HepG2 (cell line): ENCODE measurements around the gene SP4. TPM values are rescaled to one million over a fixed set of nuclear protein-coding genes. Genes with fewer than 3 reads are reported as not detected.
A peak's percentile ranks its signal among the peaks of the same experiment; 100 is the strongest.

Experiments used
- ATAC-seq: fragments of 200-7000 bp; cut with Tn5 transposase; 3 replicates; pipeline ENCODE4 v1.9.1; 2020; ENCODE audit warnings: mild to moderate bottlenecking, moderate library complexity
- BruUV-seq: library from RNA; stranded (reverse); fragments of 400-500 nt; replicated peaks from 2 replicates; lab custom pipeline; 2021; lab: Mats Ljungman, UMichigan
- CTCF ChIA-PET: fragments of 300-600 bp; formaldehyde crosslinking; extraction: SDS; loops from one replicate; lab custom pipeline; 2021; ENCODE audit warnings: low total read pairs, inconsistent platforms, low intra/inter-chr PET ratio; lab: Yijun Ruan, JAX
- POLR2A ChIA-PET: fragments of 350-600 bp; sonication (Branson Sonifier 250); formaldehyde crosslinking; loops from one replicate; lab custom pipeline; 2020; ENCODE audit warnings: antibody characterized with exemption, inconsistent platforms; lab: Yijun Ruan, JAX
- DNase-seq: peaks from one replicate; pipeline ENCODE4 v3.0.0-alpha.2; 2015; ENCODE audit warnings: low spot score
- FAIRE-seq: peaks from 3 replicates; lab custom pipeline; 2011; peaks lifted over from hg19 to GRCh38; lab: Jason Lieb, UNC
- H2AFZ ChIP-seq: one replicate; pipeline ENCODE4 v1.6.1; 2011; ENCODE audit warnings: low read length, inconsistent platforms
- H3K27ac ChIP-seq: fragments of 300-600 bp; 3 replicates; pipeline ENCODE4 v1.8.0; 2011; ENCODE audit warnings: mixed run types, mild to moderate bottlenecking, mixed read lengths, low read length, inconsistent platforms; ENCODE audit not compliant: insufficient read depth; ENCODE audit errors: extremely low read length
- H3K27me3 ChIP-seq, 2 experiments: fragments of 200-600 bp in 1 of 2; 2 replicates in 1 of 2; 3 replicates in 1 of 2; pipeline versions ENCODE4 v1.6.0 to v1.8.0; 2011; ENCODE audit warnings: low read length in 2 of 2, mild to moderate bottlenecking in 2 of 2, moderate library complexity in 2 of 2, inconsistent platforms in 1 of 2; ENCODE audit not compliant: insufficient read depth in 2 of 2, control insufficient read depth in 1 of 2
- H3K36me3 ChIP-seq, 2 experiments: fragments of 200-600 bp in 1 of 2; replicated peaks in 1 of 2; 2 replicates in 1 of 2; 3 replicates in 1 of 2; pipeline versions ENCODE4 v1.5.1 to v1.8.0; 2011; ENCODE audit warnings: low read length in 2 of 2, inconsistent platforms in 1 of 2; ENCODE audit not compliant: insufficient read depth in 2 of 2, control insufficient read depth in 1 of 2
- H3K4me1 ChIP-seq: 2 replicates; pipeline ENCODE4 v1.5.1; 2012; ENCODE audit warnings: low read length, inconsistent platforms; ENCODE audit not compliant: insufficient read depth
- H3K4me2 ChIP-seq: 2 replicates; pipeline ENCODE4 v1.6.0; 2011; ENCODE audit warnings: low read depth, low read length, inconsistent platforms
- H3K4me3 ChIP-seq, 3 experiments: fragments of 200-600 bp in 1 of 3; sonication (generic), shearing (Covaris generic) in 1 of 3; replicated peaks in 1 of 3; 2 replicates each; pipeline ENCODE4 v1.5.1; 2011 to 2016; ENCODE audit warnings: low read length in 3 of 3, inconsistent platforms in 2 of 3, low read depth in 2 of 3, mild to moderate bottlenecking in 2 of 3, control low read depth in 1 of 3, mixed read lengths in 1 of 3; ENCODE audit not compliant: insufficient read depth in 1 of 3
- H3K79me2 ChIP-seq: one replicate; pipeline ENCODE4 v1.6.1; 2011; ENCODE audit warnings: low read length, inconsistent platforms; ENCODE audit not compliant: insufficient read depth
- H3K9ac ChIP-seq: 2 replicates; pipeline ENCODE4 v1.6.0; 2011; ENCODE audit warnings: mild to moderate bottlenecking, low read depth, low read length, inconsistent platforms; ENCODE audit not compliant: insufficient read depth
- H3K9me3 ChIP-seq: 2 replicates; pipeline ENCODE4 v1.5.1; 2012; ENCODE audit warnings: mild to moderate bottlenecking, low read length
- H4K20me1 ChIP-seq: 2 replicates; pipeline ENCODE4 v1.6.0; 2011; ENCODE audit warnings: inconsistent platforms, mild to moderate bottlenecking, low read length, moderate library complexity; ENCODE audit not compliant: insufficient read depth
- CBX1 ChIP-seq: IDR thresholded peaks from one replicate; pipeline ENCODE4 v1.6.1; 2016; ENCODE audit warnings: antibody characterized with exemption, low read depth
- ZNF496 ChIP-seq: sonication (generic); formaldehyde crosslinking; IDR thresholded peaks from 2 replicates; pipeline ENCODE4 v1.8.1; 2023; ENCODE audit warnings: mild to moderate bottlenecking, moderate library complexity, missing genetic modification reagents; ENCODE audit not compliant: insufficient replicate concordance
- ZNF543 ChIP-seq: sonication (generic); formaldehyde crosslinking; IDR thresholded peaks from 2 replicates; pipeline ENCODE4 v1.4.0; 2020; ENCODE audit warnings: mild to moderate bottlenecking, missing genetic modification reagents
- ZNF605 ChIP-seq: sonication (generic); formaldehyde crosslinking; IDR thresholded peaks from 2 replicates; pipeline ENCODE4 v1.8.0; 2022; ENCODE audit warnings: mild to moderate bottlenecking, missing genetic modification reagents
- WGBS: methylation state at CpG from one replicate; pipeline ENCODE4 v1.1.6; 2017; ENCODE audit warnings: low lambda C conversion rate; 5-methylcytosine and 5-hydroxymethylcytosine counted together
- in situ Hi-C: cut with HindIII; loops from 2 replicates; pipeline ENCODE4 v1.10.0; 2017; ENCODE audit warnings: low pct_unique_long_range_greater_than_20kb; ENCODE audit not compliant: extremely low pct_ligation_motif_present
- intact Hi-C: fragments of 100-400 bp; cut with micrococcal nuclease; formaldehyde crosslinking; loops from one replicate; pipeline ENCODE4 v1.10.0; 2022; ENCODE audit not compliant: unreplicated experiment
- polyA plus RNA-seq, 8 experiments: library from polyadenylated mRNA; depleted of rRNA in 3 of 8; stranded (reverse) in 7 of 8; unstranded in 1 of 8; fragments of >200 nt; fragmentation: Illumina TruSeq in 4 of 8; extraction: Trizol in 4 of 8; gene quantifications; 2 replicates each; pipeline versions ENCODE4 v1.2.1 to v1.2.3, GENCODE V29; 2011 to 2016; ENCODE audit warnings: low read depth in 4 of 8, missing spikeins in 1 of 8, mixed read lengths in 1 of 8; ENCODE audit not compliant: insufficient read depth in 1 of 8
- total RNA-seq, 5 experiments: library from RNA; depleted of rRNA; stranded (reverse); fragments of >200 nt; fragmentation: Illumina TruSeq; extraction: Trizol; gene quantifications; 2 replicates each; pipeline ENCODE4 v1.2.3, GENCODE V29; 2016; ENCODE audit warnings: low read depth in 1 of 5

SP4 gene
- total and polyA plus RNA-seq, 2 of the 13 experiments (the other 11 are each of a cell fraction or from before 2014, with no cell fraction given), result 2.7 to 4.8 TPM

DNA sequence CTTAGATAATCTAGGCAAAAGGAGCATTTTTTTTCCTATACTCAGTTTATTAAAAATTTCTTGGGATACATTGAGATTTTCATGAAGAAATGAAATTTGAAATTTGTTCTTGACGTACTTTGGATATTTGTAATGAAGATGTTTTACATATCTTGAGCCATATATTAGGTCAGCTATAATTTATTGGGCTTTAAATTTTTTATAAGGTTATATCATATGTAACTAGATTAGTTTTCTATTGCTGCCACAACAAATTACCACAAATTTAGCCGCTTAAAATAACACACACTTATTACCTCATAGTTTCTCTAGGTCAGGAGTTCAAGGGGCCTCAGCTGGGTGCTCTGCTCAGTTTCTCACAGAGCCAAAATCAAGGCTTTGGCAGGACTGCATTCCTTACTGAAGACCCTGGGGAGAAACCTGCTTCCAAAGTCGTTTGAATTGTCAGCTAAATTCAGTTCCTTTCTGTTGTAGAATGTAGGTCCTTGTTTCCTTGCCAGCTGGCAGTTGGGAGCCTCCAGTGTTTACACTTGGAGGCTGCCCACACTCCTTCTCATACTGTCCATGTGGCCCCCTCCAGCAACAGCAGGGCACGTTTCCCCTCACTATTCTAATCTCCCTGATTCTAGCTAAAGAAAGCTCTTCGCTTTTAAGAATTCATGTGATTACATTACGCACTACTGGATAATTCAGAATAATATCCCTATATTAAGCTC lies 72.4 kb downstream of the SP4 start:
- in situ Hi-C loops, result loop anchor here (25.0 kb wide), 1 partner anchor 713 kb away; the partner anchor contains the start of gene SP8
- Histone ChIP-seq H3K9ac (no peak overlapping the region), H3K27ac (no peak overlapping the region), H3K4me3 (no peak overlapping the region), H3K4me1 (no peaks in the 10 kb centered on the region), H3K36me3 (no peaks in the 10 kb centered on the region), H2AFZ (no peak overlapping the region), H3K4me2 (no peak overlapping the region), H3K9me3 (peaks cover 5% of the 10 kb centered on the region; the same call in 1 of the 2 replicates), H4K20me1 (no peaks in the 10 kb centered on the region), H3K79me2 (no peaks in the 10 kb centered on the region), H3K27me3 (no peaks in the 10 kb centered on the region)
- FAIRE-seq (no peak), ATAC-seq (no peak), DNase-seq (no peak)
- TF ChIP-seq ZNF605 (CRISPR knock-in tag), result no peak
- peak; percentile 79; the same call in 1 of the 2 replicates for TF ChIP-seq ZNF543 (CRISPR knock-in tag)
- no TSS peak for BruUV-seq
- ChIA-PET CTCF (no interaction called here), POLR2A (no interaction called here)
- intact Hi-C loops, result loop anchor here (10.0 kb wide), 1 partner anchor 265 kb away; no protein-coding TSS in a partner anchor
- WGBS, result 85% methylated on average over 6 of the region's 6 CpGs

DNA sequence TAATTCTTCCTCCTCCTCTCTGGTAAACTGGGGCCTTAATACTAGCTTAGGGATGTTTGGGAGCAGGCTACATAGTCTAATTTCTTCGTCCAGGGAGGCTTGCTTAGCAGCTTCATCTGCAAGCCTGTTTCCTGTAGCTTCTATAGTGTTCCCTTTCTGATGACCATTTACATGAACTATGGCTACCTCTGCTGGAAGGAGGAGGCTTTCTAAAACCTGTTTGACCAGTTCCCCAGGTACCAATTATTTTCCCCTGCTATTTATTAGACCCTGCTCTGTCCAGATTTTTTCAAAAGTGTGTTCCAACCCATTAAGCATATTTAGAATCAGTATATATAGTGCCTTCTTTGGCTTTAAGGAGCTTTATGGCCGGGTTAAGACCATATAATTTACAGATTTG lies 76.1 kb downstream of the SP4 start:
- H3K4me3 ChIP-seq, result no peak overlapping the region
- ATAC-seq, result no peak
- 88% methylated on average over 2 of the region's 2 CpGs for WGBS
- no peak overlapping the region for H3K9ac ChIP-seq
- DNase-seq, result no peak
- H4K20me1 ChIP-seq, result no peaks in the 10 kb centered on the region
- TF ChIP-seq ZNF496 (CRISPR knock-in tag) (no peak), CBX1 (no peak)
- ChIA-PET CTCF (no interaction called here), POLR2A (no interaction called here)
- BruUV-seq, result no TSS peak
- no peaks in the 10 kb centered on the region for H3K27me3 ChIP-seq
- no peak overlapping the region for H3K27ac ChIP-seq
- no peak overlapping the region for H2AFZ ChIP-seq
- in situ Hi-C loops (loop anchor here (25.0 kb wide), 1 partner anchor 717 kb away; the partner anchor contains the start of gene SP8), intact Hi-C loops (loop anchor here (10.0 kb wide), 1 partner anchor 261 kb away; no protein-coding TSS in a partner anchor)
- H3K79me2 ChIP-seq, result no peaks in the 10 kb centered on the region
- no peak for FAIRE-seq
- no peak overlapping the region for H3K4me2 ChIP-seq
- H3K4me1 ChIP-seq, result no peaks in the 10 kb centered on the region
- no peaks in the 10 kb centered on the region for H3K9me3 ChIP-seq
- H3K36me3 ChIP-seq, result no peaks in the 10 kb centered on the region
